ENCODE measurements around the gene CTIF.

The CTIF gene

DNA sequence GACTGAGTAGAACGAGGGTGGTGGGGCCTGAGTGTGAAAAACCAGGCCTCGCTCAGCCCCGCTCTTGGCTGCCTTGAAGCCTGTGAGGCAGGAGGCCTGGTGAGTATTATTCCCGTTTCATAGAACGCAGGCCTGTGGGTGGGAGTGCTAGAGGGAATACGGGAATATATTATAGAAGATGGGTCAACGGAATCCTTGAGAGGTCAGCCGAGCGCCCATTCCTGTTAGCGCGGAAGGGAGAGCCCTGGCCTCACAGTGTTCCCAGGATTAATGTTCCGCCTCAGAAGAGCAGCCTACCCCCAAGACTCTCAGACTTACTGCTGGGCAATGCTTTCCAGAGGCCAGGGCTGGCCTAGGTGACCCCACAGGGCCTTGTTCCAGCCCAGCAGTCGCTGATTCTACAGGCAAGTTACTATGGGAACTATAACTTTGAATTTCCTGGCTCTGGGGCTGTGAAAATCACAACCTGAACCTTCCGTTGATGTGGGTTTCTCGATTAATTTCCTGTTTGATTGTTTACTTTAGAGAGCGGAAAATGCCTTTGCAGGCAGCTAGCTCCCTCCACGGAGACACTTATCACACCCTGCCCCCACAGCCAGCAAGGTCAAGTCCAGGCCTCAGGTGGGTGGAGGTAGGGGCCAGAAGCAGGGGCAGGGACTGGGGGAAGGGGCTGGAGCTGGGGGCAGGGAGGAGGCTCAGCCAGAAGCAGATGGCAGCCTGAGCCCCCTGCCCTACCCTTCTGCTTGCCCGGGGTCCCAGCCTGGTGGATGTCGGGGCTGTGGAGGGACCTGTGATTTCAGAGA is 303.6 kb downstream of the CTIF start:
- no peak for DNase-seq

- DNase-seq: no peak
Measured at GRCh38 chr18:48843162-48843561, 304.3 kb downstream of the CTIF start.

- DNase-seq: no peak
Measured at GRCh38 chr18:48843596-48843995, 304.8 kb downstream of the CTIF start.

DNA sequence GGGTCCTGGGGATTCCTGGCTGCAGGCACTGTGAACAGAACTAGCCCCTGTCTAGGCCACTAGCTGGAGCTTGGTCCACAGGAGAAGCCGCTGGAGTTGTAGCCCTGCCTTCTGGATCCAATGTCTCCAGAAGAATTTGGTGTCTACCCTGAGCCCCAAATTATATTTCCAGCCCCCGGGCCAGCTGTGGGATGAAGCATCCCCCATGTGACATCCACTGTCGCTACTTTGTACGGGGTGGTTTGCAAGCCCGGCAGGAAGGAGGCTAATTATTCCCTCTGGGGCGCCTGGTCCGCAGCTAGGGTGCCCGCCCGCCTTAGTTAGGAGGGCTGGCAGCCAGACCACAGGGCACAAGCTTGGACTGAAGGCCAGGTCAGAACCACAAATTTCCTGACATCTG is 305.4 kb downstream of the CTIF start:
- DNase-seq: no peak

- no peak for DNase-seq
Measured at GRCh38 chr18:48845174-48845573, 306.3 kb downstream of the CTIF start.

GRCh38 chr18:48846423-48846932 is 307.6 kb downstream of the CTIF start:
- no peak for DNase-seq

DNA sequence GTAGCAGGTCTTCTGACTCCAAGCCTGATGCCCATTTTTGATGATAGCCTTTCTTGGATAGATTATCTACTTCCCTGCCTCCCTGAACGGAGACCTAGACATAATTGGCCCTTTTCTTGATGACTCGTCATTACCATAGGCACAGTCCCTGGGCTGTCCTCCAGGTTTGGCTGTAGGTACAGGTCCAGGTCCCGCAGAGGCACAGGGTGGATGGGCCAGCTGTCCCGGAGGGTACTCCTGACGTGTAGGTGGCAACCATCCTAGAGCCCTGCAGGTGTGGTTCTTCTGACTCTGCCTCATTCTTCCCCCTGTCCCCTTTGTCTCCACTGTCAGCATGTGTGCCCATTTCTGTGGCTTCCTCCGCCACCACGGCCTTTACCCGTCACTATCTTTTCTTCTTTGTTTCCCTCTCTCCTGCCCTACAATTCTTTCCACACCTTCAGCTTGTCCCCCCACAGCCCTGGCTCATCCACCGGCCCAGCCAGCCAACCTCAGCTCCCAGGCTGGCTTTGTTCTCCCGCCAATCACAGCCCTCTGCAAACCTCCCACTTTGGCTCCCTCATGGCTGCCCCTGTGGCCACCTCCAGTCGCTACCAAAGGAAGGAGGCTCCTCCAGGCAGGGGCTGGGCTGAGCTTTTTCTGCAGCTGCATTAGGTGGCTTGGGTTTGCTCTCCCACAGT is 309.1 kb downstream of the CTIF start:
- DNase-seq: no peak

- no peak for DNase-seq
Measured at GRCh38 chr18:48848641-48849143, 309.9 kb downstream of the CTIF start.

- no peak for DNase-seq
Measured at GRCh38 chr18:48850822-48851598, 312.2 kb downstream of the CTIF start.

GRCh38 chr18:48851599-48851960 is 312.7 kb downstream of the CTIF start:
- no peak for DNase-seq

- no peak for DNase-seq
Measured at GRCh38 chr18:48852292-48852691, 313.5 kb downstream of the CTIF start.

- DNase-seq: no peak
Measured at GRCh38 chr18:48852794-48853193, 314.0 kb downstream of the CTIF start.

GRCh38 chr18:48853588-48853987 is 314.8 kb downstream of the CTIF start:
- no peak for DNase-seq

GRCh38 chr18:48854780-48855179 is 315.9 kb downstream of the CTIF start:
- DNase-seq: no peak

GRCh38 chr18:48855422-48856377 is 316.9 kb downstream of the CTIF start:
- DNase-seq: no peak

- DNase-seq: no peak
Measured at GRCh38 chr18:48857023-48857694, 318.3 kb downstream of the CTIF start.

- no peak for DNase-seq
Measured at GRCh38 chr18:48858676-48859075, 319.8 kb downstream of the CTIF start.

GRCh38 chr18:48859311-48860268 is 320.8 kb downstream of the CTIF start:
- no peak for DNase-seq

DNA sequence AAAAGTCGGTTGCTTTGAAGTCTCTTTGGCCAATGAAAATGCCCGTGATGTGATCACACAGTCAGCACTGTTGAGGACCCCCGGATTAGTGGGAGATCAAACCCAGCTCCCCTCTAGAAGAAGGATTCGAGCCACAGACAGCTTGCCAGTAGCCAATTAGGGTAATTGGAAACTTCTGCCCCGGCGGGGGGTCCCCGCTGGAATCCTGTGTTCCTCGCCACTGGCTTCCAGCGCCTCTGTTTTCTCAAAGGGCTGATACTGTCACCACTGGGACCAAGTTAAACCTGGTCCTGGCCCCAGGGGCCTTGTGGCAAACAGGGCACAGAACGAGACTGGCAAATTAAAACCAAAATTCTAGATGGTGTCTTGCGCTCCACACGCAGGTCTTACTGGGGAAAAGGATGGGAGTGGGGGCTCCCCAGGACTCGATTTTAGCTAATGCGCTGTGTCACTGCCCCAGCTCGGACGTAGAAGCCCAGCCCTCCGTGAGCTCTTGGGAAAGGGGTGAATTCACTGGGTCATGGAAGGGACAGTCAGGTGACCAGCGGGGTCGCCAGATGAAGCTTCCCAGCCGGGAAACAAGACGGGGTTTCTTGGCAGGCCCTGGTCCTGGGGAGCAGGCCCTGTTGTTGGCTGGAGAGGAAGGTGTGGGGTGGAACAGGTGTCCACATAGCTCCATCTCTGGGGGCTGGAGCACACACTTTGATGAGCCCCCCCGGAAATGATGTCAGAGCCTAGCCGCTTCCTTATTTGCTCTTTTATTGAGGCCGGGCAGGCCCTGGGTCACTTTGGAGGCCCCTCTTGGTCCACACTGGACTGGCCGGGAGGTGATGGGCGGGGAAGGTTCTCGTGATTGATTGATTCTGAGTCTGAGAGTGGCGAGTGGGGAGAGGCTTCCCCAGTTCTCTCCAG is 321.7 kb downstream of the CTIF start:
- no peak for DNase-seq

Measured in EL (cell line).